Activated T-helper 17 cell treated with anti-CD3 and anti-CD28 coated beads, Interleukin-2, amount 50 U/mL, for 72 hours (primary cell): ENCODE measurements around the gene CLEC16A. TPM values are rescaled to one million over a fixed set of nuclear protein-coding genes. Genes with fewer than 3 reads are reported as not detected.

Experiments
- ATAC-seq: fragments of 150-1000 bp; cut with Tn5 transposase; replicated peaks from 2 replicates; pipeline ENCODE4 v1.10.0; 2021; ENCODE audit warnings: mild to moderate bottlenecking, moderate library complexity
- H3K27ac Mint-ChIP-seq: one replicate; pipeline ENCODE4 v1.8.0; 2022; ENCODE audit warnings: mixed read lengths
- H3K27me3 Mint-ChIP-seq: one replicate; pipeline ENCODE4 v1.8.0; 2022; ENCODE audit warnings: mixed read lengths
- H3K36me3 Mint-ChIP-seq: one replicate; pipeline ENCODE4 v1.8.0; 2022; ENCODE audit warnings: low read depth, mild to moderate bottlenecking, mixed read lengths
- H3K4me1 Mint-ChIP-seq: one replicate; pipeline ENCODE4 v1.8.0; 2022; ENCODE audit warnings: mixed read lengths
- H3K4me3 Mint-ChIP-seq: one replicate; pipeline ENCODE4 v1.8.0; 2022; ENCODE audit warnings: mild to moderate bottlenecking, mixed read lengths
- H3K9me3 Mint-ChIP-seq: one replicate; pipeline ENCODE4 v1.8.0; 2022; ENCODE audit warnings: mixed read lengths
- total RNA-seq, 2 donors: library from RNA; stranded (reverse); gene quantifications; one replicate each; pipeline ENCODE4 v1.2.3, GENCODE V29; 2022

Gene CLEC16A
- total RNA-seq, 2 donors from 2014 or later: 24.3 to 24.8 TPM

DNA sequence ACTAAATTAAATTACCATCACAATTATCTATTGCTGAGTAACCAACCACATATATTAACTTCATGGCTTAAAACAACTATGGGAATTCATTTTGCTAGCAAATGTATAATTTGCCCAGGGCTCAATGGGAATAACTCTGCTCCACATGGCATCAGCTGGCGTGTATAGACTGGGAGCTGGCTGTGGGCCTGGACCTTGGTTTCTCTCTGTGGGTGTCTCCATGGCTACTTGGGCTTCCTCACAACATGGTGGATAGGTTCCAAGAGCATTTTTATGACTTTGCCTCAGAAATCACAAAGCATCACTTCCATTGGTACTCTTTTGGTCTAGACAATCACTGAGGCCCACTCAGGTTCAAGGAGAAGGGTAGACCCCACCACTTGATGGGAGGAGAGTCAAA, 166.8 kb downstream of the CLEC16A start:
- H3K9me3 Mint-ChIP-seq: no peaks in the 10 kb centered on the region
- no peaks in the 10 kb centered on the region for H3K27me3 Mint-ChIP-seq
- H3K4me1 Mint-ChIP-seq: peaks cover 25% of the 10 kb centered on the region
- no peak overlapping the region for H3K4me3 Mint-ChIP-seq
- H3K36me3 Mint-ChIP-seq: no peaks in the 10 kb centered on the region
- H3K27ac Mint-ChIP-seq: no peak overlapping the region
- no peak for ATAC-seq

DNA sequence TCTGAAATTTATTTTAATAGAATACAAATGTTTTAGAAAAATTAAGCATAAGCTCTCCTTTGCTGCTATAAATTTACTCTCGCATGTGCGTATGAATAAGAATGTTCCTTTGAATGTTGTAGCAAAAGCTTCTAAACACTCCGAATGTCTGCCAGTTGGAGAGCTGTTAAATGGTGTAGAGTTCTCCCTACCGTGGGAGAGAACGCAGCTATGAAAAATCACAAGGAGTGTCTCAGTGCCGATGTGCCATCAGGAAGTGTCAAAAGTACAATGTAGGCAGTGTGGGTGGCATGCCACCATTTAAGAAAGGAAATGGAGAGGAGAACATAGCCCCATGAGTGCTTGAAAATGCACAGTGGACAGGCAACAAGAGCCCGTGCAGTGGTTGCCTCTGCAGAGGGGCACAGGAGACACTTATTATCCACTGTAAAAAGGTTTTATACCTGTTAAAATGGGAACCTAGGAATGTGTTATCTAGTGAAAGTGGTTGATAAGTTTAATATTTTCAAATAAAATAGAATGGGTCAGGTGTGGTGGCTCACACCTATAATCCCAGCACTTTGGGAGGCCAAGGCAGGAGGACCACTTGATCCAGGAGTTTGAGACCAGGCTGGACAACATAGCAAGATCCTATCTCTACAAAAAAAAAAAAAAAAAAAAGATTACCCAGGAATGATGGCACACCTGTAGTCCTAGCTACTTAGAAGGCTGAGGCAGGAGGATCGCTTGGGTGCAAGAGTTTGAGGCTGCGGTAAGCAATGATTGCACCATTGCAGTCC, 167.7 kb downstream of the CLEC16A start:
- Mint-ChIP-seq H3K27me3 (no peaks in the 10 kb centered on the region), H3K36me3 (no peaks in the 10 kb centered on the region), H3K27ac (peak overlapping the region; percentile 13), H3K9me3 (no peaks in the 10 kb centered on the region), H3K4me3 (no peak overlapping the region), H3K4me1 (peaks cover 25% of the 10 kb centered on the region)
- no peak for ATAC-seq

DNA sequence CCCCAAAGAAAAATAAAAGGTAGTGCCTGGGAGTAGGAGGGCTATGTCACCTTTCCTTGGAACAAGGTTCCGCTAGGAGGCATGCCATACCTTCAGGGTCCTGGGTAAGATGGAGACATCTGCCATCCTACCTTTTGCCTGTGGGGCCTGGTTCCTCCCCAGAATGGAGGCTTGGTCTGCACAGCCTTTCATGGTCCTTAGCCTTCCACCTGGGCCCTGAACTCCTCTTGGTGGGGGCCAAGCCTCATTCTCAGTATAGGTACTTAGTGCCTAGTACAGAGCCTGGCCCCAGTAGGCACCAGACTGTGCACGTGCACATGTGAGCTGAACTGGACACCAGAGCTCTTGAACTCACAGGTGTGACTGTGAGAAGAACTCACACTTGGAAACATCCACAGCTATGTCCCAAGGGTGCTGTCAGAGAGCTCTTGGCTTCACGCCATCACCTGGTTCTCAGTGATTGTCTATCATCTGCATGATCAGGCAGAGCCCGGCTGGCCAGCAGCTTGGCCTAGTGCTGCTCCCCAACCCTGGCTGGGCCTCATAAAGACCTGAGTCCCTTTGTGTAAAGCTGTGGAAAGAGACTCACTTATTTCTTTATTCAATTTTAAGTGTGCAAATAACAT, 168.5 kb downstream of the CLEC16A start:
- no peaks in the 10 kb centered on the region for H3K27me3 Mint-ChIP-seq
- H3K27ac Mint-ChIP-seq: peak overlapping the region; percentile 8
- H3K4me3 Mint-ChIP-seq: peak overlapping the region; percentile 74
- H3K4me1 Mint-ChIP-seq: peaks cover 25% of the 10 kb centered on the region
- no peaks in the 10 kb centered on the region for H3K36me3 Mint-ChIP-seq
- ATAC-seq: no peak
- H3K9me3 Mint-ChIP-seq: no peaks in the 10 kb centered on the region

DNA sequence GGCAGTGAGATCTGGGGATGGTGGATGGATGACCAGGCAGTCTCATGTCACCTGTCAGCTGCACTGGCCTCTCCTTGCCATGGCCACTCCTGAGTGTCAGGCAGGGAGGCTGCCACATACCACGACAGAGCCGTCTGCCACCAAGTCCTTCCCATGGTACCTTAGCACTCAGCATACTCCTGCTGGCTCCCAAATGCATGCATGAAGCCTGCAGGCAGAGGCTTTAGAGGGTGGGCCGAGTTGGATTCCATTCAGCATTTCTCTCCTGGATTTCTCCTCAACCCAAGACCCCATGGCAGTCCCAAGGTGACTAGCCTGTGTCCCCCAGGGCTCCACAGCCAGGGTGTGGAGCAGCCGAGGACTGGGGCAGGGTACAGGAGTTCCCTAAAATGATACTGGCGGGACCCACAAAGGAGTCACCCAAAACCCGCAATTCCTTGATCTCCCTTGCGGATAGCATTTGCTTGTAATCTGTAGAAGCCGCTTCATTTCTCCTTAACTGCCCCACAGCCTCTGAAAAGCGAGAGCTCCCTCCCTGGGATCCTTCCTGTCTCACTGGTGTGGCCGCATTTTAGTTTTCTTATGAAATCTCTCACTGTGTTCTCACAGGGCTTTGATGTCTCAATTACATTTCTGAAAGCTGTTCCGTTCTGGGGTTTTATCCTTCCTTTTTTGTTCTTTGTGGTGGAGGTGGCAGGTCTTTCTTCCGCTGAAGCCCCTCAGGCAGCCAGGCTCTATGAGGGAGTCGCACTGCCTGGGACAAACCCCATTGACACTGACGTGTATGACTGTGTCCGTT, 170.2 kb downstream of the CLEC16A start:
- Mint-ChIP-seq H3K4me1 (peaks cover 23% of the 10 kb centered on the region), H3K36me3 (peaks cover 2% of the 10 kb centered on the region), H3K27me3 (no peaks in the 10 kb centered on the region), H3K9me3 (no peaks in the 10 kb centered on the region), H3K4me3 (peak overlapping the region; percentile 74), H3K27ac (peak overlapping the region; percentile 90)
- ATAC-seq: peak; percentile 81

DNA sequence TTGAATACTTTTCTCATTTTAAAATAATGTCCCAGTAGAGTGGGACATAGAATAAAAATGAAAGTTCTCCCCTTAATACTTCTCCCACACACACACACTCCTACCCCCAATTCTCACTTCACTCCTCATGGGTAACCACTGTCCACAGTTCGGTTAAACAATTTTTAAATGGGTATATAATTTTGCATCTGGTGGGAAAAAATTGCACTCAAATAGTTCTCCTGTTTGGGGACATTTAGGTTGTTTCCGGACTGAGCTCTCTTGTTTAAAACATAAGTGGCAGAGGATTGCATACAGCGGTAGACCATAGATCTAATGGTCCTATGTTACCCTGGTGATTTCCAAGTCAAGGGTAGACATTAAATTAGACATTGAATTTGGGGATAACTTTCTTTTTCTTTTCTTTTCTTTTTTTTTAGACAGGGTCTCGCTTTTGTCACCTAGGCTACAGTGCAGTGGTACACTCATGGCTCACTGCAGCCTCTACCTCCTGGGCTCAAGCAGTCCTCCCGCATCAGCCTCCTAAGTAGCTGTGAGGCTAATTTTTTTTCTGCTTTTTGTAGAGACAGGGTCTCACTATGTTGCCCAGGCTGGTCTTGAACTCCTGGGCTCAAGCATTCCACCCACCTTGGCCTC, 173.3 kb downstream of the CLEC16A start:
- Mint-ChIP-seq H3K4me1 (peaks cover 25% of the 10 kb centered on the region), H3K4me3 (no peak overlapping the region), H3K27me3 (no peaks in the 10 kb centered on the region), H3K27ac (no peak overlapping the region), H3K9me3 (no peaks in the 10 kb centered on the region), H3K36me3 (peaks cover 30% of the 10 kb centered on the region)
- ATAC-seq: no peak

DNA sequence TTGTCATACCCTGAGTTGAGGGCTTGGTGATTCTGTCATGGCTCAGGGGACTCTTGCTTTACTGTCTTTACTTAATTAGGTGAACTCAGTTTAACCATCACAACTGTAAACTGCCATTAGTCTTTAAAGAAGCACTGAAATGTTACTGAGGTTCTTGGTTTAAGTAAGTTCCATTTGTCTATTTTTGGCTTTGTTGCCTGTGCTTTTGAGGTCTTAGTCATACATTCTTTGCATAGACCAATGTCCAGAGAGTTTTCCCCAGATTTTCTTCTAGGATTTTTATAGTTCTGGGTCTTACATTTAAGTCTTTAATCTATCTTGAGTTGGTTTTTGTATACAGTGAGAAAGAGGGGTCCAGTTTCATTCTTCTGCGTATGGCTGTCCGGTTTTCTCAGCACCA, 174.1 kb downstream of the CLEC16A start:
- ATAC-seq: no peak
- H3K4me1 Mint-ChIP-seq: peaks cover 25% of the 10 kb centered on the region
- H3K4me3 Mint-ChIP-seq: no peak overlapping the region
- H3K9me3 Mint-ChIP-seq: no peaks in the 10 kb centered on the region
- peaks cover 37% of the 10 kb centered on the region for H3K36me3 Mint-ChIP-seq
- no peaks in the 10 kb centered on the region for H3K27me3 Mint-ChIP-seq
- no peak overlapping the region for H3K27ac Mint-ChIP-seq

DNA sequence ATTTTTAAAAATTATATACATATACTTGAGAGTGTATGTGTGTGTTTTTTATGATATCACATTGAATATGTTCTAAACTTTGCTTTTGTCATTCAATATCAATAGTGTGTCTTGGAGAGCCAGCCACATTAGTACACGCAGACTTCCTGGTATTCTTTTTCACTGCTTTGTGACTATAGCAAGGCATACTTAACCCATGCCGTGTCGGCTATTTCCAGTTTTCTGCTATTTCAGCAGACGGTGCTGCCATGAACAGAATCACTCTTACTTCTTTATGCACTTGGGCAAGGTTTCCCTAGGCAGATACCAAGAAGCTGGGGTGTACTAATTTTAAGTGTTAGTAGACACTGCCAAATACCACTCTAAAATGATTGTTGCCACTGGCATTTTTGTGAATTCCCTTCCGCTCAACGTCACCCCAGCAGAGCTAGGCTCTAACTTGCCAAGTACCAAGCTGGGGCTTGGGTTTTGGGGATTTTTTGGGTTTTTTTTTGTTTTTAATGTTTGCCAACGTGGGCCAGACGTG, 176.8 kb downstream of the CLEC16A start:
- ATAC-seq: no peak
- peaks cover 10% of the 10 kb centered on the region for H3K4me1 Mint-ChIP-seq
- H3K36me3 Mint-ChIP-seq: peaks cover 60% of the 10 kb centered on the region
- H3K9me3 Mint-ChIP-seq: no peaks in the 10 kb centered on the region
- no peak overlapping the region for H3K4me3 Mint-ChIP-seq
- H3K27me3 Mint-ChIP-seq: no peaks in the 10 kb centered on the region
- no peak overlapping the region for H3K27ac Mint-ChIP-seq

DNA sequence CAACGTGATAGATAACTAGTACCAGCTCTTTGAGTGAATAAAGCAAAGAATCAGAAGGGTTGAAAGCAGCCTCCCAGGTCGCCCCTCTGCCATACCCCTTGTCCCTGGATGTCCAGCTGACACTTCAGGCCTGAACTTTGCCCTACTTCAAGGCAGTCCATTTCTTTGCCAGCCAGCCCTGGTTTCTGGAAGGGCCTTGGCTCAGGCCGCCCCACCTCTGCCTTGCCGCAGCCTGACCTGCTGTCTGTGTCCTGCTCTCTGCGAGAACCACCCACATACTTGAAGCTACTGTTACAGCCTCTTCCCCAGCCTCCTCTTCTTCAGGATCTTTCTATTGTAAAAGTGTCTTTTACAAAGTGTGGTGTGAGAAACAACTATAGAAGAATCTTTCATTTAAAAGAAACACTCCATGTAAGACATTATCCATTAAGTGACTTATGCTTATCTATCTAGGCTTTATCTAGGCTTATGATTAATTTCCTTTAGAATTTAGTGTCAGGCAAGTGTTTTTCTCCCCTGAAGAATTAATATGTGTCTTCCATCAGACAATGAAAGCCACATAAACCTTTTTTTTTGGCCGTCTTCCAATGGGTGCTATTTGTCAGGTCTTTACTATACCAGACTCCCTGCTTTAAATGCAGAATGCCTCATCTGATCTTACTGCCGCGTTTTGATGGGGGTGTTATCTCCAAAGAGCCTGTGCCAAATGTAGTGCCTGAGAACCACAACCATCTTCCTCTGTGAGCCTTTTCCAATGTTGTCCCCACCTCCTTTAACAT, 177.7 kb downstream of the CLEC16A start:
- Mint-ChIP-seq H3K4me1 (peaks cover 16% of the 10 kb centered on the region), H3K27ac (peak overlapping the region; percentile 56), H3K4me3 (no peak overlapping the region)

DNA sequence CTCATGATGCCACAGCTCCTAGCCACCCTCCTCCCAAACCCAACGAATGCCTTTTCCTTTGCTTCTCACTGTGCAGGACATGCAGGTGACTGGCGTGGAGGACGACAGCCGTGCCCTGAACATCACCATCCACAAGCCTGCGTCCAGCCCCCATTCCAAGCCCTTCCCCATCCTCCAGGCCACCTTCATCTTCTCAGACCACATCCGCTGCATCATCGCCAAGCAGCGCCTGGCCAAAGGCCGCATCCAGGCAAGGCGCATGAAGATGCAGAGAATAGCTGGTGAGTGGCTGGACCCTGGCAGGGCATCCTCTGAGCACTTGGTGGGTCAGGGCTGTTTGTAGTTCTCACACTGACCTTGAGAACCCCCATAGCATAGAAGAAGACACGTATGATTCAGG, 179.3 kb downstream of the CLEC16A start:
- no peak for ATAC-seq
- Mint-ChIP-seq H3K36me3 (peaks cover 82% of the 10 kb centered on the region), H3K9me3 (no peaks in the 10 kb centered on the region), H3K4me3 (no peak overlapping the region), H3K27me3 (no peaks in the 10 kb centered on the region), H3K27ac (peak overlapping the region; percentile 42), H3K4me1 (peaks cover 18% of the 10 kb centered on the region)

More for the DNA sequence above, 177.7 kb downstream of the CLEC16A start:
- ATAC-seq: no peak
- Mint-ChIP-seq H3K9me3 (no peaks in the 10 kb centered on the region), H3K27me3 (no peaks in the 10 kb centered on the region), H3K36me3 (peaks cover 70% of the 10 kb centered on the region)

DNA sequence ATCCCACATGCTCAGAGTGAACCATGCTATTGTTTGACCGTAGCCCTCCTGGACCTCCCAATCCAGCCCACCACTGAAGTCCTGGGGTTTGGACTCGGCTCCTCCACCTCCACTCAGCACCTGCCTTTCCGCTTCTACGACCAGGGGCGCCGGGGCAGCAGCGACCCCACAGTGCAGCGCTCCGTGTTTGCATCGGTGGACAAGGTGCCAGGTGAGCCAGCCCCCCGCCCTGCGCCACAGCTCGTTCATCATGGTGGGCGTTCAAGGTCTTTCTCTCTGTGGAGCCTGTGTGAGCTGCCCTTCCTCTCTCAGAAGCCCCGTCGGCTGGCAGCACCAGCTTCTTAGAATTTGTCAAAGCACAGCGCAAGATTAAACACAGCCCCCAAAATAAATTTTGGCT, 181.6 kb downstream of the CLEC16A start:
- Mint-ChIP-seq H3K9me3 (no peaks in the 10 kb centered on the region), H3K4me1 (peaks cover 22% of the 10 kb centered on the region), H3K4me3 (no peak overlapping the region), H3K36me3 (peaks cover 74% of the 10 kb centered on the region), H3K27me3 (no peaks in the 10 kb centered on the region), H3K27ac (peak overlapping the region; percentile 70)
- no peak for ATAC-seq

DNA sequence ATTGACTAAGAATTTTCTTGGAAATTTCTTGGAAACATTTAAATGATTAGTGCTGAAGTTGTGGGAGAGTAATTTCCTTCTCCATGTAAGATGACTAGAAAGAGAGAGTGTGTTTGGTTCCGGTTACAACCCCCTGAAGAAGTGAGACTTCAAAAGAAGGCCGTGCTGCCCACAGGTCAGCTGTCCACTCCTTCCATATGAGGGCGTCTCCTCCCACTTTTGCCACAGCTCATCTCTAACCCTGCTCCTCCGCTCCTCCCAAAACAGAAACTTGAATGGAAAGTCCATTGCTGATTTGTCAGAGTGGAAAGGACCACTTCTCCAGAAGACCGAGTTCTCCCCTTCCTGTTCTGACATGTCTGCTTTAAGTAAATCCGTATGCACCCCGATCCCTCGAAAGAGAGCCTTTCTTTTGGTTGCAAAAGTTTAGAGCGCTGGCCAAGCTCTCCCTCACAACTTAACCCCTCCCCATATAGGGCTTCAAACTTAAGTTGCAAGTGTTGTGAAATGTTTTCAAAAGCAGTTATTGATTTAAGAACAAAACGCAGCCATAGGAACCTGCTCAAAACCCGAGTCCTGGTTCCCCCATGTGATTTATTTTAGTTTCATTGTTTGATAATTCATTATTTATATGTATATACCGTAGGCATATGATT, 182.2 kb downstream of the CLEC16A start:
- Mint-ChIP-seq H3K4me3 (no peak overlapping the region), H3K27me3 (no peaks in the 10 kb centered on the region), H3K9me3 (no peaks in the 10 kb centered on the region), H3K4me1 (peaks cover 22% of the 10 kb centered on the region), H3K27ac (peak overlapping the region; percentile 70), H3K36me3 (peaks cover 68% of the 10 kb centered on the region)
- no peak for ATAC-seq

DNA sequence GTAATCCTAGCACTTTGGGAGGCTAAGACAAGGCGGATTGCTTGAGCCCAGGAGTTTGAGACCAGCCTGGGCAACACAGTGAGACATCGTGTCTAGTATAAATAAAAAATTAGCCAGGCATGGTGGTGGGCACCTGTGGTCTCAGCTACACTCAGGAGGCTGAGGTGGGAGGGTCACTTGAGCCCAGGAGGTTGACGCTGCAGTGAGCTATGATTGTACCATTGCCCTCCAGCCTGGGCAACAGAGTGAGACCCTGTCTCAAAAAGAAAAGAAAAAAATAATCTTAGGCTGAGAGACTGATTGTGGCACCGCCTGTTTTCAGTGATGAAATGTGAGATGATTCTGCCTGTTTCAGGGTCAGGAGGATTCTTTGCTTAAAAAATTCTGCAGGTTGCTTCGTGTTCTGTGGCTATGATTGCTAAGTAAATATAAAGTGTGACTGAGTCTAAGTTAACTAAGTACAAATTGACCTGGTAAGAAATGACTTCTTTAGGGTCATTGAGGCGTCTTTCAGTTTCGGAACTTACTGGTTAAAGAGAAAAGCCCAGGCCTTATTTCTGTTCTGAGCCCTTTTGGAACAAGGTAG, 183.3 kb downstream of the CLEC16A start:
- no peaks in the 10 kb centered on the region for H3K27me3 Mint-ChIP-seq
- no peaks in the 10 kb centered on the region for H3K9me3 Mint-ChIP-seq
- H3K4me3 Mint-ChIP-seq: no peak overlapping the region
- H3K4me1 Mint-ChIP-seq: peaks cover 25% of the 10 kb centered on the region
- ATAC-seq: no peak
- peaks cover 60% of the 10 kb centered on the region for H3K36me3 Mint-ChIP-seq
- peak overlapping the region; percentile 87 for H3K27ac Mint-ChIP-seq
